IMR-90 (cell line): Measurements from ENCODE around the gene XPC. TPM values are rescaled to one million over a fixed set of nuclear protein-coding genes. Genes with fewer than 3 reads are reported as not detected.
A peak's percentile ranks its signal among the peaks of the same experiment; 100 is the strongest.

Source experiments
- ATAC-seq: fragments of 200-7000 bp; cut with Tn5 transposase; 2 replicates; pipeline ENCODE4 v1.9.1; 2020; ENCODE audit warnings: low read depth, mild to moderate bottlenecking, moderate library complexity
- BruUV-seq: library from RNA; stranded (reverse); fragments of 400-500 nt; replicated peaks from 2 replicates; lab custom pipeline; 2021; lab: Mats Ljungman, UMichigan
- CTCF ChIA-PET: fragments of 300-600 bp; formaldehyde crosslinking; extraction: SDS; loops from one replicate; lab custom pipeline; 2021; ENCODE audit warnings: antibody characterized with exemption; lab: Yijun Ruan, JAX
- POLR2A ChIA-PET: fragments of 300-600 bp; sonication (Branson Sonifier 250); formaldehyde crosslinking; loops from one replicate; lab custom pipeline; 2022; ENCODE audit warnings: antibody characterized with exemption; ENCODE audit not compliant: unreplicated experiment; lab: Charles Lee
- DNase-seq: peaks from one replicate; pipeline ENCODE4 v3.0.0; 2013
- H2AFZ ChIP-seq: replicated peaks from 2 replicates; pipeline ENCODE3; 2013; ENCODE audit warnings: low read length, mild to moderate bottlenecking; ENCODE audit not compliant: poor library complexity
- H2AK5ac ChIP-seq: 2 replicates; pipeline ENCODE4 v1.6.1; 2013; ENCODE audit warnings: low read depth, low read length, inconsistent platforms
- H2AK9ac ChIP-seq: replicated peaks from 2 replicates; pipeline ENCODE3; 2013; ENCODE audit warnings: mild to moderate bottlenecking, low read depth, low read length, moderate library complexity; ENCODE audit not compliant: poor library complexity
- H2BK120ac ChIP-seq: 2 replicates; pipeline ENCODE4 v1.6.1; 2013; ENCODE audit warnings: low read depth, low read length, inconsistent platforms
- H2BK15ac ChIP-seq: 3 replicates; pipeline ENCODE4 v1.6.1; 2013; ENCODE audit warnings: low read depth, low read length, inconsistent platforms
- H2BK20ac ChIP-seq: 2 replicates; pipeline ENCODE4 v1.6.1; 2013; ENCODE audit warnings: low read depth, mild to moderate bottlenecking, inconsistent platforms, low read length, moderate library complexity
- H2BK5ac ChIP-seq: 2 replicates; pipeline ENCODE4 v1.6.1; 2013; ENCODE audit warnings: mild to moderate bottlenecking, low read depth, low read length, inconsistent platforms; ENCODE audit not compliant: poor library complexity, severe bottlenecking
- H3K14ac ChIP-seq: replicated peaks from 2 replicates; pipeline ENCODE4 v1.6.1; 2013; ENCODE audit warnings: low read depth, low read length, inconsistent platforms
- H3K18ac ChIP-seq: 2 replicates; pipeline ENCODE4 v1.6.1; 2013; ENCODE audit warnings: low read depth, low read length, control low read depth
- H3K23ac ChIP-seq: 2 replicates; pipeline ENCODE4 v1.6.1; 2013; ENCODE audit warnings: low read depth, low read length, inconsistent platforms
- H3K27ac ChIP-seq: 2 replicates; pipeline ENCODE4 v1.5.1; 2013; ENCODE audit warnings: mild to moderate bottlenecking, control low read depth, low read length; ENCODE audit not compliant: insufficient read depth
- H3K27me3 ChIP-seq: 2 replicates; pipeline ENCODE4 v1.6.1; 2013; ENCODE audit warnings: low read length; ENCODE audit not compliant: control insufficient read depth, insufficient read depth
- H3K36me3 ChIP-seq: 2 replicates; pipeline ENCODE4 v1.6.1; 2013; ENCODE audit warnings: low read length, mixed read lengths; ENCODE audit not compliant: control insufficient read depth, insufficient read depth
- H3K4ac ChIP-seq: 2 replicates; pipeline ENCODE4 v1.6.1; 2013; ENCODE audit warnings: low read depth, low read length, inconsistent platforms
- H3K4me1 ChIP-seq: 2 replicates; pipeline ENCODE4 v1.6.1; 2013; ENCODE audit warnings: low read length, mixed read lengths; ENCODE audit not compliant: control insufficient read depth, insufficient read depth
- H3K4me2 ChIP-seq: 2 replicates; pipeline ENCODE4 v1.6.1; 2013; ENCODE audit warnings: low read depth, mild to moderate bottlenecking, control low read depth, low read length, moderate library complexity
- H3K4me3 ChIP-seq: 2 replicates; pipeline ENCODE4 v1.5.1; 2013; ENCODE audit warnings: low read depth, mild to moderate bottlenecking, control low read depth, low read length, moderate library complexity; ENCODE audit not compliant: insufficient read depth
- H3K56ac ChIP-seq: 2 replicates; pipeline ENCODE4 v1.6.1; 2013; ENCODE audit warnings: low read length, inconsistent platforms; ENCODE audit not compliant: insufficient read depth; ENCODE audit errors: extremely low read depth
- H3K79me1 ChIP-seq, 2 experiments: 2 replicates each; pipeline ENCODE4 v1.6.1; 2013; ENCODE audit warnings: low read length in 2 of 2, inconsistent platforms in 1 of 2, low read depth in 1 of 2
- H3K9ac ChIP-seq: 2 replicates; pipeline ENCODE4 v1.6.1; 2013; ENCODE audit warnings: low read depth, low read length, control low read depth
- H3K9me1 ChIP-seq: 2 replicates; pipeline ENCODE4 v1.6.1; 2013; ENCODE audit warnings: low read length, inconsistent platforms; ENCODE audit not compliant: insufficient read depth
- H3K9me3 ChIP-seq: 2 replicates; pipeline ENCODE4 v1.6.1; 2013; ENCODE audit warnings: low read length; ENCODE audit not compliant: control insufficient read depth, insufficient read depth
- H4K20me1 ChIP-seq: 2 replicates; pipeline ENCODE4 v1.6.1; 2013; ENCODE audit warnings: low read length, inconsistent platforms; ENCODE audit not compliant: insufficient read depth
- H4K5ac ChIP-seq: 2 replicates; pipeline ENCODE4 v1.6.1; 2013; ENCODE audit warnings: mild to moderate bottlenecking, low read depth, low read length, control low read depth
- H4K8ac ChIP-seq, 2 experiments: 2 replicates each; pipeline ENCODE4 v1.6.1; 2013; ENCODE audit warnings: low read depth in 2 of 2, low read length in 2 of 2, control low read depth in 1 of 2, inconsistent platforms in 1 of 2
- H4K91ac ChIP-seq: 2 replicates; pipeline ENCODE4 v1.6.1; 2013; ENCODE audit warnings: low read depth, low read length, inconsistent platforms; ENCODE audit not compliant: insufficient read depth
- BHLHE40 ChIP-seq: fragments of 150-350 bp; IDR thresholded peaks from 2 replicates; pipeline ENCODE4 v1.6.1; 2016; ENCODE audit warnings: mild to moderate bottlenecking, low read depth, low read length
- CEBPB ChIP-seq: IDR thresholded peaks from 2 replicates; pipeline ENCODE4 v1.6.1; 2012; ENCODE audit warnings: low read depth, low read length, improper control_type of control experiment
- CHD1 ChIP-seq: IDR thresholded peaks from 2 replicates; pipeline ENCODE4 v1.6.1; 2012; ENCODE audit warnings: low read depth, low read length, improper control_type of control experiment
- FOS ChIP-seq: fragments of 150-350 bp; IDR thresholded peaks from 2 replicates; pipeline ENCODE4 v1.6.1; 2016; ENCODE audit warnings: low read depth, low read length
- MAFK ChIP-seq: IDR thresholded peaks from 2 replicates; pipeline ENCODE4 v1.6.1; 2012; ENCODE audit warnings: low read depth, low read length, improper control_type of control experiment
- MAZ ChIP-seq: IDR thresholded peaks from 2 replicates; pipeline ENCODE4 v1.6.1; 2012; ENCODE audit warnings: low read depth, mild to moderate bottlenecking, low read length, improper control_type of control experiment, moderate library complexity, borderline replicate concordance
- MXI1 ChIP-seq: IDR thresholded peaks from 2 replicates; pipeline ENCODE4 v1.6.1; 2012; ENCODE audit warnings: low read depth, mild to moderate bottlenecking, low read length, moderate library complexity, borderline replicate concordance
- NFE2L2 ChIP-seq: fragments of 150-350 bp; IDR thresholded peaks from 2 replicates; pipeline ENCODE4 v1.6.1; 2016; ENCODE audit warnings: low read depth, mild to moderate bottlenecking, low read length
- POLR2A ChIP-seq: IDR thresholded peaks from 2 replicates; pipeline ENCODE4 v1.6.1; 2012; ENCODE audit warnings: mild to moderate bottlenecking, low read depth, low read length
- RAD21 ChIP-seq: IDR thresholded peaks from 2 replicates; pipeline ENCODE4 v1.6.1; 2012; ENCODE audit warnings: low read length, improper control_type of control experiment
- RCOR1 ChIP-seq: IDR thresholded peaks from 2 replicates; pipeline ENCODE4 v1.6.1; 2012; ENCODE audit warnings: mild to moderate bottlenecking, low read length, improper control_type of control experiment; ENCODE audit not compliant: insufficient replicate concordance
- RFX5 ChIP-seq: IDR thresholded peaks from 2 replicates; pipeline ENCODE4 v1.8.0; 2012; ENCODE audit warnings: low read depth, mild to moderate bottlenecking, low read length, moderate library complexity
- SMC3 ChIP-seq: fragments of 150-350 bp; IDR thresholded peaks from 2 replicates; pipeline ENCODE4 v1.6.1; 2016; ENCODE audit warnings: low read depth, mild to moderate bottlenecking, antibody characterized with exemption, low read length, moderate library complexity
- WGBS, 2 experiments: methylation state at CpG; one replicate each; pipeline versions ENCODE4 v1.1.5 to v1.1.7; 2013; ENCODE audit warnings: missing lambda C conversion rate in 2 of 2; ENCODE audit not compliant: insufficient read length in 1 of 2; ENCODE audit errors: extremely low coverage in 2 of 2; 5-methylcytosine and 5-hydroxymethylcytosine counted together
- dilution Hi-C: fragments of 300-500 bp; cut with HindIII; formaldehyde crosslinking; loops from one replicate; pipeline ENCODE4 v1.14.3; 2018; ENCODE audit warnings: low sequenced_read_pairs; ENCODE audit not compliant: unreplicated experiment
- in situ Hi-C: fragments of 300-500 bp; cut with MboI; formaldehyde crosslinking; loops from 3 replicates; pipeline ENCODE4 v1.14.3; 2019; ENCODE audit warnings: low sequenced_read_pairs, inconsistent platforms, mixed read lengths
- intact Hi-C: fragments of 100-400 bp; cut with micrococcal nuclease; formaldehyde crosslinking; loops from 2 replicates; pipeline ENCODE4 v1.10.0; 2022
- polyA plus RNA-seq, 3 experiments: library from polyadenylated mRNA; depleted of rRNA; stranded (reverse); fragments of >200 nt; gene quantifications; 2 replicates each; pipeline ENCODE4 v1.2.3, GENCODE V29; 2012; ENCODE audit warnings: low replicate concordance in 1 of 3
- total RNA-seq: library from RNA; depleted of rRNA; stranded (reverse); fragments of >200 nt; gene quantifications from 2 replicates; pipeline ENCODE4 v1.2.3, GENCODE V29; 2012
- TF ChIP-seq, protein P1 (sequence below): fragments of 150-350 bp; IDR thresholded peaks from 2 replicates; pipeline ENCODE4 v1.6.1; 2017; ENCODE audit warnings: mild to moderate bottlenecking, antibody characterized with exemption, low read length, low read depth
- TF ChIP-seq, protein P2 (sequence below): conservative IDR thresholded peaks from 2 replicates; pipeline ENCODE4 v1.5.1; 2012; ENCODE audit warnings: mild to moderate bottlenecking, low read depth, low read length, improper control_type of control experiment

XPC gene
- total and polyA plus RNA-seq, 2 of the 4 experiments (the other 2 are of a cell fraction) = 30.9 to 48.8 TPM

DNA sequence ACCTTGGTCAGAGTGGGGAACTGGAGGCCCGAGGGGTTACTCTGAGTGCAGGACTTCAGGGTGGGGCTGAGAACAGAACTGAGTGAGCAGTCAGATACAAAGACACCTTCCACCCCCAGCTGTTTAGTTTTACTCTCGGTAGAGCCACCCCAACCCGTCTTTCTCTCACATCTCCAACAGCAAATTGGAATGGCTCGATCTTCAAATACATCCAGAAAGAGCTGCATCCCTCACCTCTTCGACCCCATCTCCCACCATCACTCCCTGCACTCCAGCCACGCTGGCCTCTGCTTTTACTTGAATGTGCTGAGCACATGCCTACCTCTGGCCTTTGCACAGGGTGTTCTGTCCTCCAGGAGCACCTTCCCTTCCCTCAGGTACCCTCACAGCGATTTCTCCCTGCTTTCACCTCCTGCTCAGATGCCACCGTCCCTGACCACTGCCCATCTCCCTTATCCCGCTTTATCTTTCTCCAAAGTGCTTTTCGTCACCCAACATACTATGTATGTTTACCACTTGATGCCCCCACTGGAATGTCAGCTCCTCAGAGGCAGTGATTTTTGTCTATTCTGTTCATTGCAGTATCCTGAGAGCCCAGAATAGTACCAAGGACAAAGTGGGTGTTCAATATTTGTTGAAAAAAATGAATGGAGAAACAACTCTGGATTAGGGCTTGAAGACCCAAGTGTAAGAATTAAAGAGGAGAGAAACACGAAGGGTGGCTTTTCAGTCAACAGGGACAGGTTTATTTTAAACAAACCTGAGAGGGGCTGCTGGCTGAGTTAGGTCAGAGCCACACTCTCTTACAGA, 58.1 kb downstream of the XPC start (continued):
- TF ChIP-seq SMC3 = no peak

DNA sequence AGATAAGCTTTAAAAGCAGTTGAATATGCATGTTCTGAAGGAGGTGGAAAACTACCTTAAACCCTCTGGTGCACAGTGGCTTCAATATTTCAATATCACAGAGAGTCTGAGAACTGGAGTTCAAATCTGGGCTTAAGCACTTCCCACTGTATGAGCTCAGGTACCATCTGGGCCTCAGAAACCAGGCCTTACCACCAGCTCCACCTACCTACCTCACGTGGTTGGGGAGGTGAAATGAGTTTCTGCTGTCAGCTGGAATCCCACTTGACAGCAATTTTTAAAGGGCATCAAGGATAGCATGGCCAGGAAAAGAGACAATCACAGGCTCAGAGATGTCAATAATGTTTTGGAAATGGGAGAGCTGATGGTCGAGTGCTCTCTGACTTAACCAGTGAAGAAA, 58.8 kb downstream of the XPC start:
- H3K4me3 ChIP-seq = no peak overlapping the region
- H3K14ac ChIP-seq = no peak overlapping the region
- no peak for TF ChIP-seq BHLHE40
- TF ChIP-seq CEBPB = no peak
- TF ChIP-seq MAFK = no peak
- no peak for TF ChIP-seq RCOR1
- TF ChIP-seq MAZ = no peak
- TF ChIP-seq NFE2L2 = no peak
- TF ChIP-seq, protein P1, sequence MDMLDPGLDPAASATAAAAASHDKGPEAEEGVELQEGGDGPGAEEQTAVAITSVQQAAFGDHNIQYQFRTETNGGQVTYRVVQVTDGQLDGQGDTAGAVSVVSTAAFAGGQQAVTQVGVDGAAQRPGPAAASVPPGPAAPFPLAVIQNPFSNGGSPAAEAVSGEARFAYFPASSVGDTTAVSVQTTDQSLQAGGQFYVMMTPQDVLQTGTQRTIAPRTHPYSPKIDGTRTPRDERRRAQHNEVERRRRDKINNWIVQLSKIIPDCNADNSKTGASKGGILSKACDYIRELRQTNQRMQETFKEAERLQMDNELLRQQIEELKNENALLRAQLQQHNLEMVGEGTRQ = no peak
- TF ChIP-seq, protein P2, sequence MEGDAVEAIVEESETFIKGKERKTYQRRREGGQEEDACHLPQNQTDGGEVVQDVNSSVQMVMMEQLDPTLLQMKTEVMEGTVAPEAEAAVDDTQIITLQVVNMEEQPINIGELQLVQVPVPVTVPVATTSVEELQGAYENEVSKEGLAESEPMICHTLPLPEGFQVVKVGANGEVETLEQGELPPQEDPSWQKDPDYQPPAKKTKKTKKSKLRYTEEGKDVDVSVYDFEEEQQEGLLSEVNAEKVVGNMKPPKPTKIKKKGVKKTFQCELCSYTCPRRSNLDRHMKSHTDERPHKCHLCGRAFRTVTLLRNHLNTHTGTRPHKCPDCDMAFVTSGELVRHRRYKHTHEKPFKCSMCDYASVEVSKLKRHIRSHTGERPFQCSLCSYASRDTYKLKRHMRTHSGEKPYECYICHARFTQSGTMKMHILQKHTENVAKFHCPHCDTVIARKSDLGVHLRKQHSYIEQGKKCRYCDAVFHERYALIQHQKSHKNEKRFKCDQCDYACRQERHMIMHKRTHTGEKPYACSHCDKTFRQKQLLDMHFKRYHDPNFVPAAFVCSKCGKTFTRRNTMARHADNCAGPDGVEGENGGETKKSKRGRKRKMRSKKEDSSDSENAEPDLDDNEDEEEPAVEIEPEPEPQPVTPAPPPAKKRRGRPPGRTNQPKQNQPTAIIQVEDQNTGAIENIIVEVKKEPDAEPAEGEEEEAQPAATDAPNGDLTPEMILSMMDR = no peak
- no peak for TF ChIP-seq FOS
- TF ChIP-seq POLR2A = no peak
- TF ChIP-seq SMC3 = no peak
- TF ChIP-seq MXI1 = no peak
- no peak for TF ChIP-seq RAD21
- TF ChIP-seq CHD1 = no peak
- no peak for TF ChIP-seq RFX5
- ATAC-seq (no peak), DNase-seq (no peak)
- no peak overlapping the region for H2AFZ ChIP-seq
- H2AK5ac ChIP-seq = no peak overlapping the region
- H3K79me1 ChIP-seq = peaks cover 28 to 36% of the 10 kb centered on the region in 2 experiments
- peak overlapping the region; percentile 20; the same call in 1 of the 2 replicates for H3K27ac ChIP-seq
- no peak overlapping the region for H3K23ac ChIP-seq
- H2BK120ac ChIP-seq = no peak overlapping the region
- no peaks in the 10 kb centered on the region for H3K9me3 ChIP-seq
- dilution Hi-C loops (no loop called here), in situ Hi-C loops (loop anchor here (25.0 kb wide), 2 partner anchors 232 to 632 kb away; partner anchors contain the start of genes HDAC11 and WNT7A), intact Hi-C loops (loop anchor here (5.0 kb wide), 1 partner anchor 462 kb away; no protein-coding TSS in a partner anchor)
- H2BK5ac ChIP-seq = no peak overlapping the region
- H3K4me2 ChIP-seq = no peak overlapping the region
- H3K9me1 ChIP-seq = peaks cover 12% of the 10 kb centered on the region; the same call in 1 of the 2 replicates
- POLR2A ChIA-PET = interaction anchor here (0.7 kb wide), 1 partner anchor 260 kb away, joined by 3 read pairs; no protein-coding TSS in a partner anchor
- no TSS peak for BruUV-seq
- no peak overlapping the region for H3K4ac ChIP-seq
- H3K36me3 ChIP-seq = peaks cover 9% of the 10 kb centered on the region
- peaks cover 10% of the 10 kb centered on the region for H3K4me1 ChIP-seq
- H2AK9ac ChIP-seq = no peak overlapping the region
- H2BK20ac ChIP-seq = no peak overlapping the region
- no peaks in the 10 kb centered on the region for H4K20me1 ChIP-seq
- no CpG with 5 or more reads among the region's 2 CpGs for WGBS, 2 experiments
- no peak overlapping the region for H3K56ac ChIP-seq
- no peak overlapping the region for H3K9ac ChIP-seq
- H3K18ac ChIP-seq = no peak overlapping the region
- no peak overlapping the region for H4K8ac ChIP-seq
- H4K91ac ChIP-seq = no peak overlapping the region
- H3K27me3 ChIP-seq = no peaks in the 10 kb centered on the region
- no peak overlapping the region for H2BK15ac ChIP-seq
- H4K5ac ChIP-seq = no peak overlapping the region
- CTCF ChIA-PET = no interaction called here
